ENCODE results near the gene GSDMA. TPM values are rescaled to one million over a fixed set of nuclear protein-coding genes. Genes with fewer than 3 reads are reported as not detected.

The GSDMA gene
- total RNA-seq, 1 experiment from 2014 or later: not detected

Other genes starting within 250 kb of the GSDMA start
- 28.0 and 61.8 TPM in 2 replicates for gene MIEN1, start 232.5 kb upstream of the GSDMA start, total RNA-seq (2014; rRNA removed; shearing (Covaris generic))
- gene GRB7, start 225.1 kb upstream of the GSDMA start, total RNA-seq (2014; rRNA removed; shearing (Covaris generic)): 1.7 and 2.0 TPM in 2 replicates
- gene IKZF3, start 98.7 kb upstream of the GSDMA start, total RNA-seq (2014; rRNA removed; shearing (Covaris generic)): not detected in 2 replicates
- gene ZPBP2, start 94.8 kb upstream of the GSDMA start, total RNA-seq (2014; rRNA removed; shearing (Covaris generic)): not detected in 2 replicates
- 0.24 and 1.9 TPM in 2 replicates for gene GSDMB, start 44.4 kb upstream of the GSDMA start, total RNA-seq (2014; rRNA removed; shearing (Covaris generic))
- gene ORMDL3, start 35.4 kb upstream of the GSDMA start, total RNA-seq (2014; rRNA removed; shearing (Covaris generic)): 37.8 and 40.4 TPM in 2 replicates
- not detected in 2 replicates for gene LRRC3C, start 35.3 kb upstream of the GSDMA start, total RNA-seq (2014; rRNA removed; shearing (Covaris generic))
- gene PSMD3, start 17.8 kb downstream of the GSDMA start, total RNA-seq (2014; rRNA removed; shearing (Covaris generic)): 248 and 317 TPM in 2 replicates
- not detected in 2 replicates for gene CSF3, start 52.4 kb downstream of the GSDMA start, total RNA-seq (2014; rRNA removed; shearing (Covaris generic))
- 70.0 and 90.8 TPM in 2 replicates for gene MED24, start 91.4 kb downstream of the GSDMA start, total RNA-seq (2014; rRNA removed; shearing (Covaris generic))
- 11.8 and 18.4 TPM in 2 replicates for gene THRA, start 100.0 kb downstream of the GSDMA start, total RNA-seq (2014; rRNA removed; shearing (Covaris generic))
- 0.06 and 2.0 TPM in 2 replicates for gene NR1D1, start 137.6 kb downstream of the GSDMA start, total RNA-seq (2014; rRNA removed; shearing (Covaris generic))
- gene MSL1, start 159.0 kb downstream of the GSDMA start, total RNA-seq (2014; rRNA removed; shearing (Covaris generic)): 67.9 and 80.5 TPM in 2 replicates
- gene CASC3, start 177.5 kb downstream of the GSDMA start, total RNA-seq (2014; rRNA removed; shearing (Covaris generic)): 31.1 and 61.1 TPM in 2 replicates
- gene RAPGEFL1, start 214.5 kb downstream of the GSDMA start, total RNA-seq (2014; rRNA removed; shearing (Covaris generic)): 1.1 and 2.6 TPM in 2 replicates